Gastrocnemius medialis (tissue), 4 donors: Measurements from ENCODE around the gene RPS6KC1.

ENCODE experiments used
- CTCF ChIP-seq, 5 experiments: fragments of 450-650 bp in 3 of 5; fragments of 200-600 bp in 2 of 5; sonication (generic) in 2 of 5; IDR thresholded peaks in 4 of 5; conservative IDR thresholded peaks in 1 of 5; 1 replicate in 4 of 5; 2 replicates in 1 of 5; pipeline ENCODE4 v1.5.1; 2016 to 2019; ENCODE audit warnings: antibody characterized with exemption in 5 of 5, mild to moderate bottlenecking in 3 of 5, moderate library complexity in 3 of 5
- POLR2A ChIP-seq, 2 donors: fragments of 450-650 bp; IDR thresholded peaks; one replicate each; pipeline ENCODE4 v1.6.1; 2017; ENCODE audit warnings: antibody characterized with exemption in 2 of 2, mild to moderate bottlenecking in 2 of 2, moderate library complexity in 2 of 2

GRCh38 chr1:213054142-213054541 lies 3.1 kb downstream of the RPS6KC1 start:
- TF ChIP-seq CTCF (IDR thresholded peaks at IDR 0.05 in 4 of 5, conservative IDR thresholded peaks at IDR 0.05 in 1 of 5): no peak
- no peak for TF ChIP-seq POLR2A (IDR thresholded peaks at IDR 0.05)
